Measurements from ENCODE around the gene ZNF384.

- TF ChIP-seq YY1 (IDR thresholded peaks at IDR 0.05) (no peak), CTCF (IDR thresholded peaks at IDR 0.05; ENCODE audit: low read depth, low read length, missing input control) (no peak)
These were observed 50.9 kb downstream of the ZNF384 start for GRCh38 chr12:6638305-6638704.

All from liver (tissue), 2 donors.